IPS-18c (cell line): ENCODE data around the gene SORCS2.

Source experiments
- H3K4me3 ChIP-seq: 2 replicates; pipeline ENCODE4 v1.7.0; 2013; ENCODE audit warnings: low read depth, mild to moderate bottlenecking, low read length, moderate library complexity; ENCODE audit not compliant: insufficient read depth
- H3K9me3 ChIP-seq: one replicate; pipeline ENCODE4 v1.6.1; 2013; ENCODE audit warnings: mild to moderate bottlenecking, low read length, moderate library complexity; ENCODE audit not compliant: control insufficient read depth, insufficient read depth

SORCS2 gene

GRCh38 chr4:7708238-7708637 is 515.9 kb downstream of the SORCS2 start:
- H3K9me3 ChIP-seq = no peaks in the 10 kb centered on the region
- H3K4me3 ChIP-seq = no peak overlapping the region

- H3K9me3 ChIP-seq = no peaks in the 10 kb centered on the region
- no peak overlapping the region for H3K4me3 ChIP-seq
These were observed 516.6 kb downstream of the SORCS2 start for GRCh38 chr4:7708981-7709380.

GRCh38 chr4:7709431-7709830 is 517.1 kb downstream of the SORCS2 start:
- Histone ChIP-seq H3K4me3 (no peak overlapping the region), H3K9me3 (no peaks in the 10 kb centered on the region)

GRCh38 chr4:7710126-7710525 is 517.8 kb downstream of the SORCS2 start:
- Histone ChIP-seq H3K9me3 (no peaks in the 10 kb centered on the region), H3K4me3 (no peak overlapping the region)

GRCh38 chr4:7710576-7711306 is 518.4 kb downstream of the SORCS2 start:
- Histone ChIP-seq H3K9me3 (no peaks in the 10 kb centered on the region), H3K4me3 (no peak overlapping the region)

- Histone ChIP-seq H3K9me3 (no peaks in the 10 kb centered on the region), H3K4me3 (no peak overlapping the region)
These were observed 519.1 kb downstream of the SORCS2 start for GRCh38 chr4:7711307-7711963.

- Histone ChIP-seq H3K9me3 (no peaks in the 10 kb centered on the region), H3K4me3 (no peak overlapping the region)
These were observed 519.8 kb downstream of the SORCS2 start for GRCh38 chr4:7712021-7712671.

- H3K9me3 ChIP-seq = no peaks in the 10 kb centered on the region
- H3K4me3 ChIP-seq = no peak overlapping the region
These were observed 521.4 kb downstream of the SORCS2 start for GRCh38 chr4:7713757-7714156.

GRCh38 chr4:7714176-7714575 is 521.8 kb downstream of the SORCS2 start:
- H3K4me3 ChIP-seq = no peak overlapping the region
- no peaks in the 10 kb centered on the region for H3K9me3 ChIP-seq

GRCh38 chr4:7714738-7715137 is 522.4 kb downstream of the SORCS2 start:
- H3K9me3 ChIP-seq = no peaks in the 10 kb centered on the region
- H3K4me3 ChIP-seq = no peak overlapping the region

- no peaks in the 10 kb centered on the region for H3K9me3 ChIP-seq
- no peak overlapping the region for H3K4me3 ChIP-seq
These were observed 523.1 kb downstream of the SORCS2 start for GRCh38 chr4:7715271-7716009.

GRCh38 chr4:7716010-7716721 is 523.8 kb downstream of the SORCS2 start:
- no peaks in the 10 kb centered on the region for H3K9me3 ChIP-seq
- H3K4me3 ChIP-seq = no peak overlapping the region

GRCh38 chr4:7717161-7717560 is 524.8 kb downstream of the SORCS2 start:
- H3K9me3 ChIP-seq = no peaks in the 10 kb centered on the region
- no peak overlapping the region for H3K4me3 ChIP-seq

- Histone ChIP-seq H3K9me3 (no peaks in the 10 kb centered on the region), H3K4me3 (no peak overlapping the region)
These were observed 525.7 kb downstream of the SORCS2 start for GRCh38 chr4:7717946-7718490.

GRCh38 chr4:7719354-7720174 is 527.2 kb downstream of the SORCS2 start:
- no peak overlapping the region for H3K4me3 ChIP-seq
- H3K9me3 ChIP-seq = peaks cover 2% of the 10 kb centered on the region

GRCh38 chr4:7721984-7722551 is 529.7 kb downstream of the SORCS2 start:
- Histone ChIP-seq H3K9me3 (peaks cover 2% of the 10 kb centered on the region), H3K4me3 (no peak overlapping the region)
